Measurements from ENCODE around the gene ASB3. TPM values are rescaled to one million over a fixed set of nuclear protein-coding genes. Genes with fewer than 3 reads are reported as not detected.

Gene ASB3
- total RNA-seq, 1 experiment from 2014 or later: 12.9 TPM

DNA sequence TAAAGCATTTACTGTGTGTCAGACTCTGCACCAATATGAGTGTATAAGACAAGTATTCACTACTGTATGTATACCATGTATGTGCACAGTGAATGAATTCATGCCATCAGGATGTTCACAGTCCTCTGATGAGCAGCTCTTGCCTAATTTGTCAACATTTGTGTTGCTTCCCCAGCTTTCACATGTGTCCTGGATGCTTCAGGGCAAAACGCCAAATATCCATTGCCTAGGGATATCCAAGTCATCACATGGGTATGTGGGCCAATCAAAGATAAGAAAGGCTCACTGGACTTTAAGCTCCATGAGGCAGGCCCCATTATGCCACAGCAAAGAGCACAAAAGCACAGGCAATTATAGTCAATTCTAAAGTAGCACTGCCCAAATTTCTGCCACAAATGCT is 153.3 kb downstream of the ASB3 start:
- in situ Hi-C loops (cut with HindIII; ENCODE audit: low pct_unique_long_range_greater_than_20kb, low sequenced_read_pairs) (no loop called here), intact Hi-C loops (cut with micrococcal nuclease; ENCODE audit: unreplicated experiment) (no loop called here)
- Histone ChIP-seq H3K27ac (ENCODE audit: low read length) (no peak overlapping the region), H3K4me3 (ENCODE audit: low read depth in 2 of 2, low read length in 2 of 2) (no peak overlapping the region), H3K4me1 (ENCODE audit: control insufficient read depth, insufficient read depth, low read length) (no peaks in the 10 kb centered on the region), H3K36me3 (ENCODE audit: control insufficient read depth, insufficient read depth, low read length) (no peaks in the 10 kb centered on the region), H3K27me3 (ENCODE audit: control insufficient read depth, insufficient read depth, low read length) (no peaks in the 10 kb centered on the region), H3K9me3 (ENCODE audit: control insufficient read depth, insufficient read depth, low read depth, low read length) (no peaks in the 10 kb centered on the region)
- ChIA-PET CTCF (no interaction called here), POLR2A (no interaction called here)
- no peak for TF ChIP-seq REST (IDR thresholded peaks at IDR 0.05; ENCODE audit: insufficient read depth in 1 of 2, low read depth in 2 of 2, low read length in 1 of 2)
- no peak for TF ChIP-seq TCF7L2 (IDR thresholded peaks at IDR 0.05; ENCODE audit: low read depth, low read length)
- no peak for TF ChIP-seq SIN3A (IDR thresholded peaks at IDR 0.05; ENCODE audit: borderline replicate concordance, insufficient read depth, low read depth, low read length)
- TF ChIP-seq POLR2AphosphoS5 (IDR thresholded peaks at IDR 0.05; ENCODE audit: low read depth, low read length): no peak
- TF ChIP-seq, protein P1, sequence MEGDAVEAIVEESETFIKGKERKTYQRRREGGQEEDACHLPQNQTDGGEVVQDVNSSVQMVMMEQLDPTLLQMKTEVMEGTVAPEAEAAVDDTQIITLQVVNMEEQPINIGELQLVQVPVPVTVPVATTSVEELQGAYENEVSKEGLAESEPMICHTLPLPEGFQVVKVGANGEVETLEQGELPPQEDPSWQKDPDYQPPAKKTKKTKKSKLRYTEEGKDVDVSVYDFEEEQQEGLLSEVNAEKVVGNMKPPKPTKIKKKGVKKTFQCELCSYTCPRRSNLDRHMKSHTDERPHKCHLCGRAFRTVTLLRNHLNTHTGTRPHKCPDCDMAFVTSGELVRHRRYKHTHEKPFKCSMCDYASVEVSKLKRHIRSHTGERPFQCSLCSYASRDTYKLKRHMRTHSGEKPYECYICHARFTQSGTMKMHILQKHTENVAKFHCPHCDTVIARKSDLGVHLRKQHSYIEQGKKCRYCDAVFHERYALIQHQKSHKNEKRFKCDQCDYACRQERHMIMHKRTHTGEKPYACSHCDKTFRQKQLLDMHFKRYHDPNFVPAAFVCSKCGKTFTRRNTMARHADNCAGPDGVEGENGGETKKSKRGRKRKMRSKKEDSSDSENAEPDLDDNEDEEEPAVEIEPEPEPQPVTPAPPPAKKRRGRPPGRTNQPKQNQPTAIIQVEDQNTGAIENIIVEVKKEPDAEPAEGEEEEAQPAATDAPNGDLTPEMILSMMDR (IDR thresholded peaks at IDR 0.05): no peak
- DNase-seq (ENCODE audit: low read depth, low spot score) (no peak), ATAC-seq (no peak)
- no TSS peak for BruUV-seq (replicated peaks)

DNA sequence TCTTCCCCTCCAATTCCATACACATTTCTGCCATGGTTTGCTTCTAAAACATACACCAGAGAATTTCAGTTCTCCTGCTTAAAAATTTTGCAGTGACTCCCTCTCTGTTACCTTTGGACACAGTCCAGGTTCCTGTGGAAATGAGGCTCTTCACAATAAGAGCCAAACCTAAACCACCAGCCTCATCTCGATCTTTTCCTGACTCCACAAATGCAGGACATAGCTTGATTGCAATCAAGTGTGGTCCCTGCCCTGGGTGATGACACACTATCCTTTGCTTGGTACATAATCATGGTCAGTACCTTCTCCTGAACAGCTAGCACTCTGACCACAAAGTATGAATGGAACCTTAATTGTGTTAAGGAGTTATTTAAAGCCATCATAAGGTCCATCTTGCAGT is 154.0 kb downstream of the ASB3 start:
- no TSS peak for BruUV-seq (replicated peaks)
- CTCF ChIA-PET: no interaction called here
- POLR2A ChIA-PET: no interaction called here

More for the DNA sequence above, 154.0 kb downstream of the ASB3 start:
- no peak overlapping the region for H3K27ac ChIP-seq (ENCODE audit: low read length)
- ATAC-seq (no peak), DNase-seq (ENCODE audit: low read depth, low spot score) (no peak)
- intact Hi-C loops (cut with micrococcal nuclease; ENCODE audit: unreplicated experiment) (no loop called here), in situ Hi-C loops (cut with HindIII; ENCODE audit: low pct_unique_long_range_greater_than_20kb, low sequenced_read_pairs) (no loop called here)
- no peak overlapping the region for H3K4me3 ChIP-seq (ENCODE audit: low read depth in 2 of 2, low read length in 2 of 2)
- H3K4me1 ChIP-seq (ENCODE audit: control insufficient read depth, insufficient read depth, low read length): no peaks in the 10 kb centered on the region
- no peaks in the 10 kb centered on the region for H3K9me3 ChIP-seq (ENCODE audit: control insufficient read depth, insufficient read depth, low read depth, low read length)
- no peaks in the 10 kb centered on the region for H3K36me3 ChIP-seq (ENCODE audit: control insufficient read depth, insufficient read depth, low read length)
- no peaks in the 10 kb centered on the region for H3K27me3 ChIP-seq (ENCODE audit: control insufficient read depth, insufficient read depth, low read length)
- TF ChIP-seq, protein P1 (IDR thresholded peaks at IDR 0.05): no peak
- TF ChIP-seq SIN3A (IDR thresholded peaks at IDR 0.05; ENCODE audit: borderline replicate concordance, insufficient read depth, low read depth, low read length) (no peak), REST (IDR thresholded peaks at IDR 0.05; ENCODE audit: insufficient read depth in 1 of 2, low read depth in 2 of 2, low read length in 1 of 2) (no peak), POLR2AphosphoS5 (IDR thresholded peaks at IDR 0.05; ENCODE audit: low read depth, low read length) (no peak), TCF7L2 (IDR thresholded peaks at IDR 0.05; ENCODE audit: low read depth, low read length) (no peak)

Data from Panc1 (cell line).